Measurements from ENCODE around the gene ST3GAL4. TPM values are rescaled to one million over a fixed set of nuclear protein-coding genes. Genes with fewer than 3 reads are reported as not detected.

ST3GAL4 gene
- polyA plus RNA-seq, 1 donor (not counting 4 experiments of a cell fraction or from before 2014, with no cell fraction given), result 24.6 TPM

DNA sequence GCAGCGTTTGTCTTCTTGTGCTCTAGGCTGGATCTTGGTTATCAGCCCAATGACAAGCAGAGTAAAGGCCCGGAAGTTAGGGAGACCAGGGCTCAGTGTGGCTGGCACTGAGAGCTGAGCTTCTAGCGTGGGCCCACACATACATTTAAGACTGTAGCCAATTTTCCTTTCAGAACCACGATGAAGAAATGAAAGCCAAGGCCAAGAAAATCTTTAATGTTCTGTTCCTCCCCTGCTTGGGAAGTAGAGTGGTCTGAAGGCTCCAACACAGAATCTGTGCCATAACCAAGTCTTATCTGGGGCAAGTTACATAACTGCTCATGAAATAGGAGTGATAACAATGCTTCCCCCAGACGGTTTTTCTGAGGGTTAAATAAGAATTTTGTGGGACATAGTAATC is 4.7 kb upstream of the ST3GAL4 start:
- Histone ChIP-seq H3K27me3 (ENCODE audit: control insufficient read depth, extremely low read depth, insufficient read depth, low read length) (no peaks in the 10 kb centered on the region), H3K36me3 (ENCODE audit: control insufficient read depth in 2 of 2, extremely low read depth in 1 of 2, insufficient read depth in 2 of 2, low read length in 2 of 2) (peaks cover 13 to 16% of the 10 kb centered on the region in 2 experiments), H3K9me3 (ENCODE audit: control insufficient read depth, low read depth, low read length) (no peaks in the 10 kb centered on the region), H3K9me1 (ENCODE audit: control insufficient read depth, extremely low read depth, insufficient read depth, low read length) (peaks cover 3% of the 10 kb centered on the region), H3K9ac (ENCODE audit: control insufficient read depth, extremely low read depth, insufficient read depth, low read length) (no peak overlapping the region), H3K79me2 (ENCODE audit: control insufficient read depth, insufficient read depth, low read length) (peaks cover 59% of the 10 kb centered on the region), H3K4me1 (ENCODE audit: control insufficient read depth, extremely low read depth, insufficient read depth, low read length) (peaks cover 33% of the 10 kb centered on the region), H2AFZ (ENCODE audit: control insufficient read depth, low read length) (no peak overlapping the region), H3K27ac (ENCODE audit: control insufficient read depth, insufficient read depth, low read length) (no peak overlapping the region), H3K4me2 (ENCODE audit: control insufficient read depth, extremely low read depth, insufficient read depth, low read depth, low read length) (no peak overlapping the region), H4K20me1 (ENCODE audit: control insufficient read depth, extremely low read depth, insufficient read depth, low read length) (no peaks in the 10 kb centered on the region), H3K4me3 (ENCODE audit: control insufficient read depth in 2 of 3, extremely low read depth in 1 of 3, insufficient read depth in 2 of 3, low read depth in 1 of 3, low read length in 3 of 3) (no peak overlapping the region)
- dilution Hi-C loops (cut with MboI; ENCODE audit: extremely low pct_ligation_motif_present, low sequenced_read_pairs), result no loop called here
- DNase-seq (ENCODE audit: low read depth, low spot score), result no peak
- TF ChIP-seq EZH2 (IDR thresholded peaks at IDR 0.05; ENCODE audit: low read length), result no peak
- TF ChIP-seq, protein P1, sequence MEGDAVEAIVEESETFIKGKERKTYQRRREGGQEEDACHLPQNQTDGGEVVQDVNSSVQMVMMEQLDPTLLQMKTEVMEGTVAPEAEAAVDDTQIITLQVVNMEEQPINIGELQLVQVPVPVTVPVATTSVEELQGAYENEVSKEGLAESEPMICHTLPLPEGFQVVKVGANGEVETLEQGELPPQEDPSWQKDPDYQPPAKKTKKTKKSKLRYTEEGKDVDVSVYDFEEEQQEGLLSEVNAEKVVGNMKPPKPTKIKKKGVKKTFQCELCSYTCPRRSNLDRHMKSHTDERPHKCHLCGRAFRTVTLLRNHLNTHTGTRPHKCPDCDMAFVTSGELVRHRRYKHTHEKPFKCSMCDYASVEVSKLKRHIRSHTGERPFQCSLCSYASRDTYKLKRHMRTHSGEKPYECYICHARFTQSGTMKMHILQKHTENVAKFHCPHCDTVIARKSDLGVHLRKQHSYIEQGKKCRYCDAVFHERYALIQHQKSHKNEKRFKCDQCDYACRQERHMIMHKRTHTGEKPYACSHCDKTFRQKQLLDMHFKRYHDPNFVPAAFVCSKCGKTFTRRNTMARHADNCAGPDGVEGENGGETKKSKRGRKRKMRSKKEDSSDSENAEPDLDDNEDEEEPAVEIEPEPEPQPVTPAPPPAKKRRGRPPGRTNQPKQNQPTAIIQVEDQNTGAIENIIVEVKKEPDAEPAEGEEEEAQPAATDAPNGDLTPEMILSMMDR (optimal IDR thresholded peaks at IDR 0.05 in 1 of 3, IDR thresholded peaks at IDR 0.05 in 1 of 3, conservative IDR thresholded peaks at IDR 0.05 in 1 of 3; ENCODE audit: extremely low read depth in 1 of 3, insufficient read depth in 2 of 3, low read length in 3 of 3), result no peak
- FAIRE-seq, result no peak

DNA sequence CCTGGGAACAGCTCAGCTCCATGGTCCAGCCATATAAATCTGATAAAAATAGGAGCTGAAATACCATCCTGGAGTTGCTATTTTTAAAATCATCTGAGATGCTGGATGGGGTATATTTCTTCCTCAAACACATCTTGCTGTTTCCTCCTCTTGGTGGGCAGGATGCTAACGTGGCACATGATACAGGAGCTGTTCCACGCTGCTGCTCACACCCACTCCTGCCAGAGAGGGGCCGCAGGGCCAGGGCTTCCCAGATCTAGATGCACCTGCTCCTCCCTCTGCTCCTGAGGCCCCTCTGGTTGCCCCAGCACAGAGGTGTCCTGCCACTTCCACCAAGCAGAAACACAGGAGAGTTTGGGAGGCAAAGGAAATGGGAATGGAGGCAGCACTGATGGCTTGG is 3.3 kb upstream of the ST3GAL4 start:
- Histone ChIP-seq H3K79me2 (ENCODE audit: control insufficient read depth, insufficient read depth, low read length) (peaks cover 71% of the 10 kb centered on the region), H3K4me2 (ENCODE audit: control insufficient read depth, extremely low read depth, insufficient read depth, low read depth, low read length) (no peak overlapping the region), H3K4me1 (ENCODE audit: control insufficient read depth, extremely low read depth, insufficient read depth, low read length) (peaks cover 37% of the 10 kb centered on the region), H2AFZ (ENCODE audit: control insufficient read depth, low read length) (no peak overlapping the region), H3K9me1 (ENCODE audit: control insufficient read depth, extremely low read depth, insufficient read depth, low read length) (peaks cover 3% of the 10 kb centered on the region), H4K20me1 (ENCODE audit: control insufficient read depth, extremely low read depth, insufficient read depth, low read length) (no peaks in the 10 kb centered on the region), H3K27ac (ENCODE audit: control insufficient read depth, insufficient read depth, low read length) (no peak overlapping the region), H3K4me3 (ENCODE audit: control insufficient read depth in 2 of 3, extremely low read depth in 1 of 3, insufficient read depth in 2 of 3, low read depth in 1 of 3, low read length in 3 of 3) (no peak overlapping the region), H3K9me3 (ENCODE audit: control insufficient read depth, low read depth, low read length) (no peaks in the 10 kb centered on the region), H3K27me3 (ENCODE audit: control insufficient read depth, extremely low read depth, insufficient read depth, low read length) (no peaks in the 10 kb centered on the region), H3K36me3 (ENCODE audit: control insufficient read depth in 2 of 2, extremely low read depth in 1 of 2, insufficient read depth in 2 of 2, low read length in 2 of 2) (peaks cover 11 to 16% of the 10 kb centered on the region in 2 experiments), H3K9ac (ENCODE audit: control insufficient read depth, extremely low read depth, insufficient read depth, low read length) (no peak overlapping the region)
- FAIRE-seq (no peak), DNase-seq (ENCODE audit: low read depth, low spot score) (no peak)
- dilution Hi-C loops (cut with MboI; ENCODE audit: extremely low pct_ligation_motif_present, low sequenced_read_pairs), result no loop called here
- TF ChIP-seq EZH2 (IDR thresholded peaks at IDR 0.05; ENCODE audit: low read length), result no peak
- TF ChIP-seq, protein P1 (optimal IDR thresholded peaks at IDR 0.05 in 1 of 3, IDR thresholded peaks at IDR 0.05 in 1 of 3, conservative IDR thresholded peaks at IDR 0.05 in 1 of 3; ENCODE audit: extremely low read depth in 1 of 3, insufficient read depth in 2 of 3, low read length in 3 of 3), result no peak
